RWPE1 (cell line): ENCODE data around the gene COL4A1.
A peak's percentile ranks its signal among the peaks of the same experiment; 100 is the strongest.

Experiments
- CTCF ChIA-PET: fragments of 350-600 bp; sonication (Branson Sonifier 250); formaldehyde crosslinking; extraction: SDS; loops from one replicate; lab custom pipeline; 2021; lab: Yijun Ruan, JAX
- POLR2A ChIA-PET: fragments of 400-600 bp; formaldehyde crosslinking; extraction: SDS; loops from one replicate; lab custom pipeline; 2020; ENCODE audit warnings: antibody characterized with exemption; ENCODE audit not compliant: low non-redundant PET; lab: Yijun Ruan, JAX
- DNase-seq: peaks from one replicate; pipeline ENCODE4 v3.0.0; 2012; ENCODE audit warnings: low spot score
- H3K27ac ChIP-seq: fragments of 450-650 bp; 2 replicates; pipeline ENCODE4 v1.5.1; 2017
- CTCF ChIP-seq: fragments of 450-650 bp; conservative IDR thresholded peaks from 2 replicates; pipeline ENCODE4 v1.5.1; 2017; ENCODE audit warnings: low read depth, mild to moderate bottlenecking

COL4A1 gene

DNA sequence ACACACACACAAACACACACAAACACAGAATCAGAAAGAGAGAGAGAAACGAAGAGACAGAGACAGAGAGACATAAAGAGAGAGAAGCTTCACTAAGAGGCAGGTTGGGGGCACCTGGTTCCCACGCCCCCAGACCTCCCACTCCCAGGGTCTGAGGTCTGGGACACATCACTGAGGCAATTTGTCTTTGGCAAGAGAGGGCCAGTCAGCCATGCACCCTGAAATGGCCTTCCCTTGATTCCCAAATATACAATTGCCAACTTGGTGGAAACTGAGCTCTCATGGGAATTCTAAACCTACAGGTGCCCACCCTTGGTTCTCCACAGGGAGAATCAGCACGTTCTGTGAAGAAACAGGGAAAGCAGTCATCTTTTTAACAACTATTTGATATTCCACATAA, 79.5 kb downstream of the COL4A1 start:
- ChIA-PET CTCF (no interaction called here), POLR2A (no interaction called here)
- no peak for TF ChIP-seq CTCF
- H3K27ac ChIP-seq, result no peak overlapping the region
- DNase-seq, result no peak

DNA sequence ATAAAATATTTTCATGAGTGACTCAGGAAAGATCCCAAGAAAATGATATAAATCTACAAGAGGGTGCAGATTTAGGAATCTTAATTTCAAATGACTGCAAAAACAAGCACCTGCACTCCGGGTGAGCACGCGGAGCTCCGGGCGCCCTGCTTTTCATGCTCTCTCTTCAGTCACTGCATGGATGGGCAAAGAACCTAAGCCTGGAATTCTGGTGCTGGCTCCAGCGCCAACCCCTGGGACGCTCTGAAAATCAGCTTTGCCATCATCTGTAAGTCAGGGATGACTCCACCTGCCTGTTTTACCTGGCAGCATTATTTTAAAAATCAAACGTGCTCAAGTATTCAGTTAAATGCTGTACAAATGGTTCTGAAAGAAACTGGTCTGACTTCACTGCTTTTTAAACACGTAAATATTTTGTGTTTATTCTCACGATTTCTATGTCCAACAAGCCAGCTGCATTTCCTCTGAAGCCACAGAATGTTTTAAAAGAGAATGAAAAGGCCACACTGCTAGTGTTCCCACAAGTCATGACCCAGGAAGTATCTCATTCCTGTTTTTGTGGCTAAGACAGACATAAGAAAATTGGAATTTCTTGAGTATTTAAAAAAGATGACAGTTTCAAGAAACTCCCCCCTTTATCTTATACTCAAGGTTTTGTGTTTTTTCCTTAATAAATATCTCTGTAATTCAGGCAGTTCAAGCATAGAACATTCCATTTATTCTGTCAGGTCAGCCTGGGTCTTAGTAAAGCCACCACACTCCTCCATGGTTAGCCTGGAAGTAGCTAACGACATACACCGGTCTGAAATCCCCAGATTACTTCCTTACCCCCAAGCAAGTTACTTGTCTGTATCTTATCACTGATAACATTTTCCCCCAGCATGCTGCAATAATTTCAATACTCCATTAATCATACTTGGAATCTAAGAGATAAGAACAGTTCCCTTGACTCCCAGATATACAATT, 81.1 kb downstream of the COL4A1 start:
- ChIA-PET CTCF (no interaction called here), POLR2A (no interaction called here)
- no peak overlapping the region for H3K27ac ChIP-seq
- TF ChIP-seq CTCF, result no peak
- no peak for DNase-seq

DNA sequence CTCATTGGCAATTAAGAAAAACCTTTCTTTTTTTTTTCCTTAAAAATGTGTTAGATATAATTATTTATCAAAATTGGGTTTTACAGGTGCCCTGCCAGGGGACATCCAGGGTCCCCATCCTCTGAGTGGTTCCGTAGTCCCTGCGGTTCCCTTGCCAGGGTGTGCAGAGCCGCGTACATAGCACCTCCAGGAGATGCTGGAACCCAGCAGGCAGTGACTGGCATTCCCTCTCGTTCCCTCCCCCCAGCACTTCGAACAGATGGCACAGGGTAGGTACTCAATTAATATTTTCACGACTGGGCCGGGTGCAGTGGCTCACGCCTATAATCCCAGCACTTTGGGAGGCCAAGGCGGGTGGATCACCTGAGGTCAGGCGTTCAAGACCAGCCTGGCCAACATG, 82.0 kb downstream of the COL4A1 start:
- no peak for TF ChIP-seq CTCF
- no peak for DNase-seq
- CTCF ChIA-PET, result interaction anchor here (1.0 kb wide), 1 partner anchor 187 kb away, joined by 3 read pairs; no protein-coding TSS in a partner anchor
- H3K27ac ChIP-seq, result no peak overlapping the region
- POLR2A ChIA-PET, result no interaction called here

DNA sequence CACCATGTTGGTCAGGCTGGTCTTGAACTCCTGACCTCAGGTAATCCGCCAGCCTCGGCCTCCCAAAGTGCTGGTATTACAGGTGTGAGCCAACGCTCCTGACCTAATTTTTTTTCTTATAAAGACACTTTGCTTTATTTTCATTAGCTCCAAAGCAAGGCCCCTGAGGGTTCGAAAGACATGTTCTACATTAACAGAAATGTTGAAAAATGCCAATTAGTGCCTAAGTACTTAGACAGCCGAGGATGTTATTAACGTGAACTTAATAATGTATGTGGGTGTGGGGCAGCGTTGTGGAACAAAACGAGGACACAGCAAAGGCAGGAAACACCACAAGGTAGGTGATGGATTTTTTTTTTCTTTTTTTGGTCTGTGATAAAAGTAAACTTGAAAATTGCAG, 82.4 kb downstream of the COL4A1 start:
- TF ChIP-seq CTCF, result no peak
- H3K27ac ChIP-seq, result no peak overlapping the region
- ChIA-PET POLR2A (no interaction called here), CTCF (interaction anchor here (1.0 to 1.7 kb wide), 2 partner anchors 187 to 219 kb away, joined by 3 to 8 read pairs; no protein-coding TSS in a partner anchor)
- DNase-seq, result no peak

GRCh38 chr13:110221406-110222117, 85.4 kb downstream of the COL4A1 start:
- peak overlapping the region; percentile 73 for H3K27ac ChIP-seq
- CTCF ChIA-PET, result interaction anchor here (0.7 to 2.1 kb wide), 4 partner anchors 17 to 223 kb away, joined by 3 to 11 read pairs (median 3); no protein-coding TSS in a partner anchor

More at GRCh38 chr13:110221406-110222117, 85.4 kb downstream of the COL4A1 start:
- no peak for DNase-seq
- no peak for TF ChIP-seq CTCF
- POLR2A ChIA-PET, result no interaction called here
